ENCODE data around the gene HJURP.

The HJURP gene

GRCh38 chr2:233845301-233846060 lies 8.9 kb downstream of the HJURP start:
- no peak for TF ChIP-seq CTCF (conservative IDR thresholded peaks at IDR 0.05; ENCODE audit: low read depth)
- peak overlapping the region; percentile 13; the same call in 1 of the 2 replicates for H3K27ac ChIP-seq
- ChIA-PET CTCF (no interaction called here), POLR2A (ENCODE audit: low non-redundant PET) (no interaction called here)
- no peak for DNase-seq (ENCODE audit: low spot score)

DNA sequence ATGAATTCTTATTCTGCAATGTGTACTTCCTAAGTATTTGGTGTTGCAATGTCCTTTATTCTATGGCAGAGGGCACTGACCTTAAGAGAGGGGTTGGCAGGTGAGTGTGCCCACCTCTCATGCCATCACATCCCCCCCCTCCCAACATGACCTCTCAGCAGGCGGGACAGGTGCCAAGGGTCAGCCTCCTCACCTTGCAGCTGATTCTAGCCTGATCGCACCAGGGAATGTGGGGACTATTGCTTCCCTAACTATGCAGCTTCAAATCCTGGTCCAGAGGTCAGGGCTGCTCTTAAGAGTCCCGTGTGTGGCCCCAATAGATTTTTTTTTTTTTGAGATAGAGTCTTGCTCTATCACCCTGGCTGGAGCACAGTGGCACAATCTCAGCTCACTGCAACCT lies 9.5 kb downstream of the HJURP start:
- CTCF ChIA-PET = interaction anchor here (0.6 kb wide), 1 partner anchor 18 kb away, joined by 4 read pairs; no protein-coding TSS in a partner anchor
- TF ChIP-seq CTCF (conservative IDR thresholded peaks at IDR 0.05; ENCODE audit: low read depth) = no peak
- POLR2A ChIA-PET (ENCODE audit: low non-redundant PET) = interaction anchor here (0.7 kb wide), 1 partner anchor 1446 kb away, joined by 3 read pairs; no protein-coding TSS in a partner anchor
- no peak for DNase-seq (ENCODE audit: low spot score)
- H3K27ac ChIP-seq = peak overlapping the region; percentile 13; the same call in 1 of the 2 replicates

DNA sequence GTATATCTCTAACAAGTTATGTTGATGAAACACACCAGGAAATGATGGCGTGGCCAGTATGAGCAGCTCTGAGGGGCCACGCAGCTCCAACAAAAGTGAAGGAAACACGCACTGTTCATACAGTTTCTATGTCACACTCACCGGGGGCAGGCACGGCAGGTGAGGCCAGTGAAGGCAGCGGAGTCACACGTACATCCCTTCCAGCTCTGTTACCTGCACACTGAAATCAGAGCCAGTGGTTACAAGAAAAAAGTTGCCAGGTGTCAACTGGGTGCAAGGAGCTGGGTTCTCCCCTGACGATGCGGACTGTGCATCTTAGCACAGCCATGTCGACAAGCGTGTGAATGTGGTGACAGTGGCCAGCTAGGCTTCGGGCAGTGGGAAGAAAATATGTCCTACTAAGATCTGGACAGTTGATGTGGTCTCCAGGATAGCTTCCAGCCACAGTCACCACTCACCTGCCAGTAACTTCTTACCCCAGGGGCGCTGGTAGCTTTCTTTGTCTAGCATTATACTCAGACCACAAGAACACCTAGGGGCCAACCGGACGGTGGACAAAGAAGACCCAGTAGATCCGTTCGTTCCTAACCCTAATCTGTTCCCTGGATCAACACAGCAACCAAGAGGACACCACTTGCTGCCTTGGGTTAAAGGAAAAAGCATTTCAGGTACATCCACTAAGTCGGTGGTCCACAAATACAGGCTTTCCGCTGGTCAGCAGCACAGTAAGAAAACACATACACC lies 10.1 kb downstream of the HJURP start:
- ChIA-PET CTCF (interaction anchor here (0.6 kb wide), 1 partner anchor 18 kb away, joined by 4 read pairs; no protein-coding TSS in a partner anchor), POLR2A (ENCODE audit: low non-redundant PET) (interaction anchor here (0.7 kb wide), 1 partner anchor 1445 kb away, joined by 3 read pairs; no protein-coding TSS in a partner anchor)
- no peak overlapping the region for H3K27ac ChIP-seq

GRCh38 chr2:233841183-233841582 lies 13.2 kb downstream of the HJURP start:
- TF ChIP-seq CTCF (conservative IDR thresholded peaks at IDR 0.05; ENCODE audit: low read depth) = no peak
- ChIA-PET CTCF (no interaction called here), POLR2A (ENCODE audit: low non-redundant PET) (no interaction called here)
- H3K27ac ChIP-seq = no peak overlapping the region
- no peak for DNase-seq (ENCODE audit: low spot score)

More for the DNA sequence above, 10.1 kb downstream of the HJURP start:
- no peak for DNase-seq (ENCODE audit: low spot score)
- no peak for TF ChIP-seq CTCF (conservative IDR thresholded peaks at IDR 0.05; ENCODE audit: low read depth)

DNA sequence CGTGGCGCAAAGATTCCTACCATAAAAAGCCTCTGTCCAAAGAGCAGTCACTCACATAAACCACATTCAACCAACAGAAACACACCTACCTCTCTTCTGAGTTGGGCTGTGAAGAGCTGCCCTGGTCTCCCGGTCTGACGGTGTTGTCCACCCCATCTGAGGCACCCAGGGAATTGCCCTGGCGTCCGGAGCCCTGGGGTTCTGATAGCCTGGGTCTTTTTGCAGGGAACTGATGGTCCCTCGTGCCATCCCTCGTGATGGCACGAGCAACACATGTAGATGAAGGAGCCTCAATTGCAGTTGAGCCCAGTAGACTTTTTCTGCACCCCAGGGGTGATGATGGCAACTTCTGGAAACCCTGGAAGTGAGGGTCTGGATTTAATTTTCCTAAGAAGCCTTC lies 13.8 kb downstream of the HJURP start:
- ChIA-PET POLR2A (ENCODE audit: low non-redundant PET) (no interaction called here), CTCF (no interaction called here)

More for the DNA sequence above, 13.8 kb downstream of the HJURP start:
- no peak for DNase-seq (ENCODE audit: low spot score)
- H3K27ac ChIP-seq = no peak overlapping the region
- no peak for TF ChIP-seq CTCF (conservative IDR thresholded peaks at IDR 0.05; ENCODE audit: low read depth)
